Measurements from ENCODE around the gene PRSS21.

DNA sequence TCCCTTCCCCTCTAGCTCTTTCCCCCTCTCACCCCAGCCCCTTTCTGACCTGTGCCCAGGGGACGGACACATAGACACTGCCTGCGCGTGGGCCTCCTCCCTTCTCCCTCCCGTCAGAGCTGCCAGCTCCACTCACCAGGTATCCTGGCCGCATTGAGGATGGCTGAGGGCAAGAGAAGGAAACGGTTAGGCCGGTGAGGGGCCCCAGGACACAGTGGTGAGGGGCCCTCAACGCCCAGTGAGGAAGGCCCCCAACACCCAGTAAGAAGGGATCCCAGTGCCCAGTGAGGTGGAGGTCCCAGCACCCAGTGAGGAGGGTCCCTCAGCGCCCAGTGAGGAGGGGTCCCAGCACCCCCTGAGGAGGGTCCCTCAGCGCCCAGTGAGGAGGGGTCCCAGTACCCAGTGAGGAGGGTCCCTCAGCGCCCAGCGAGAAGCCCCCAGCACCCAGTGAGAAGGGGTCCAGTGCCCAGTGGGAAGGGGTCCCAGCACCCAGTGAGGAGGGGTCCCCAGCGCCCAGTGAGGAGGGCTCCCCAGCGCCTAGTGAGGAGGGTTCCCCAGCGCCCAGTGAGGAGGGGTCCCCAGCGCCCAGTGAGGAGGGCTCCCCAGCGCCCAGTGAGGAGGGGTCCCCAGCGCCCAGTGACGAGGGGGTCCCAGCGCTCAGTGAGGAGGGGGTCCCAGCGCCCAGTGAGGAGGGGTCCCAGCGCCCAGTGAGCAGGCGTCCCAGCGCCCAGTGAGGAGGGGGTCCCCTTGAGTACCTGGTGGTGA, 39.8 kb downstream of the PRSS21 start:
- no peak for TF ChIP-seq POLR2AphosphoS5 (IDR thresholded peaks at IDR 0.05; ENCODE audit: low read depth)
- TF ChIP-seq, protein P1, sequence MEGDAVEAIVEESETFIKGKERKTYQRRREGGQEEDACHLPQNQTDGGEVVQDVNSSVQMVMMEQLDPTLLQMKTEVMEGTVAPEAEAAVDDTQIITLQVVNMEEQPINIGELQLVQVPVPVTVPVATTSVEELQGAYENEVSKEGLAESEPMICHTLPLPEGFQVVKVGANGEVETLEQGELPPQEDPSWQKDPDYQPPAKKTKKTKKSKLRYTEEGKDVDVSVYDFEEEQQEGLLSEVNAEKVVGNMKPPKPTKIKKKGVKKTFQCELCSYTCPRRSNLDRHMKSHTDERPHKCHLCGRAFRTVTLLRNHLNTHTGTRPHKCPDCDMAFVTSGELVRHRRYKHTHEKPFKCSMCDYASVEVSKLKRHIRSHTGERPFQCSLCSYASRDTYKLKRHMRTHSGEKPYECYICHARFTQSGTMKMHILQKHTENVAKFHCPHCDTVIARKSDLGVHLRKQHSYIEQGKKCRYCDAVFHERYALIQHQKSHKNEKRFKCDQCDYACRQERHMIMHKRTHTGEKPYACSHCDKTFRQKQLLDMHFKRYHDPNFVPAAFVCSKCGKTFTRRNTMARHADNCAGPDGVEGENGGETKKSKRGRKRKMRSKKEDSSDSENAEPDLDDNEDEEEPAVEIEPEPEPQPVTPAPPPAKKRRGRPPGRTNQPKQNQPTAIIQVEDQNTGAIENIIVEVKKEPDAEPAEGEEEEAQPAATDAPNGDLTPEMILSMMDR (IDR thresholded peaks at IDR 0.05; ENCODE audit: insufficient read depth, low read length), result no peak
- no peak for TF ChIP-seq GABPA (IDR thresholded peaks at IDR 0.05; ENCODE audit: low read depth)
- TF ChIP-seq, protein P2, sequence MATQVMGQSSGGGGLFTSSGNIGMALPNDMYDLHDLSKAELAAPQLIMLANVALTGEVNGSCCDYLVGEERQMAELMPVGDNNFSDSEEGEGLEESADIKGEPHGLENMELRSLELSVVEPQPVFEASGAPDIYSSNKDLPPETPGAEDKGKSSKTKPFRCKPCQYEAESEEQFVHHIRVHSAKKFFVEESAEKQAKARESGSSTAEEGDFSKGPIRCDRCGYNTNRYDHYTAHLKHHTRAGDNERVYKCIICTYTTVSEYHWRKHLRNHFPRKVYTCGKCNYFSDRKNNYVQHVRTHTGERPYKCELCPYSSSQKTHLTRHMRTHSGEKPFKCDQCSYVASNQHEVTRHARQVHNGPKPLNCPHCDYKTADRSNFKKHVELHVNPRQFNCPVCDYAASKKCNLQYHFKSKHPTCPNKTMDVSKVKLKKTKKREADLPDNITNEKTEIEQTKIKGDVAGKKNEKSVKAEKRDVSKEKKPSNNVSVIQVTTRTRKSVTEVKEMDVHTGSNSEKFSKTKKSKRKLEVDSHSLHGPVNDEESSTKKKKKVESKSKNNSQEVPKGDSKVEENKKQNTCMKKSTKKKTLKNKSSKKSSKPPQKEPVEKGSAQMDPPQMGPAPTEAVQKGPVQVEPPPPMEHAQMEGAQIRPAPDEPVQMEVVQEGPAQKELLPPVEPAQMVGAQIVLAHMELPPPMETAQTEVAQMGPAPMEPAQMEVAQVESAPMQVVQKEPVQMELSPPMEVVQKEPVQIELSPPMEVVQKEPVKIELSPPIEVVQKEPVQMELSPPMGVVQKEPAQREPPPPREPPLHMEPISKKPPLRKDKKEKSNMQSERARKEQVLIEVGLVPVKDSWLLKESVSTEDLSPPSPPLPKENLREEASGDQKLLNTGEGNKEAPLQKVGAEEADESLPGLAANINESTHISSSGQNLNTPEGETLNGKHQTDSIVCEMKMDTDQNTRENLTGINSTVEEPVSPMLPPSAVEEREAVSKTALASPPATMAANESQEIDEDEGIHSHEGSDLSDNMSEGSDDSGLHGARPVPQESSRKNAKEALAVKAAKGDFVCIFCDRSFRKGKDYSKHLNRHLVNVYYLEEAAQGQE (IDR thresholded peaks at IDR 0.05; ENCODE audit: insufficient replicate concordance, low read depth), result no peak
- no peak for TF ChIP-seq SPI1 (IDR thresholded peaks at IDR 0.05; ENCODE audit: borderline replicate concordance, low read depth)
